Karpas-422 (cell line): Measurements from ENCODE around the gene PAPLN. TPM values are rescaled to one million over a fixed set of nuclear protein-coding genes. Genes with fewer than 3 reads are reported as not detected.

ENCODE experiments used
- DNase-seq: peaks from one replicate; pipeline ENCODE4 v3.0.0-alpha.2; 2015
- H2AFZ ChIP-seq: fragments of 200-600 bp; sonication (generic); 2 replicates; pipeline ENCODE4 v1.6.1; 2014; ENCODE audit warnings: antibody characterized with exemption, low read length, mixed read lengths
- H3K27ac ChIP-seq: fragments of 200-600 bp; sonication (generic); 2 replicates; pipeline ENCODE4 v1.5.1; 2014; ENCODE audit warnings: mild to moderate bottlenecking, low read length, moderate library complexity
- H3K27me3 ChIP-seq: fragments of 200-600 bp; sonication (generic); 2 replicates; pipeline ENCODE4 v1.6.1; 2014; ENCODE audit warnings: low read length, mixed read lengths
- H3K36me3 ChIP-seq: fragments of 200-600 bp; sonication (generic); 2 replicates; pipeline ENCODE4 v1.6.1; 2014; ENCODE audit warnings: low read length, mixed read lengths; ENCODE audit not compliant: insufficient read depth
- H3K4me1 ChIP-seq: fragments of 200-600 bp; sonication (generic); 2 replicates; pipeline ENCODE4 v1.6.1; 2014; ENCODE audit warnings: mild to moderate bottlenecking, low read length, mixed read lengths
- H3K4me2 ChIP-seq: fragments of 200-600 bp; sonication (generic); 2 replicates; pipeline ENCODE4 v1.6.1; 2014; ENCODE audit warnings: low read length, low read depth, mild to moderate bottlenecking; ENCODE audit not compliant: poor library complexity, severe bottlenecking
- H3K4me3 ChIP-seq: fragments of 200-600 bp; sonication (generic); 2 replicates; pipeline ENCODE4 v1.5.1; 2014; ENCODE audit warnings: mild to moderate bottlenecking, antibody characterized with exemption, low read length, mixed read lengths
- H3K79me2 ChIP-seq: fragments of 200-600 bp; sonication (generic); 2 replicates; pipeline ENCODE4 v1.6.1; 2014; ENCODE audit warnings: mild to moderate bottlenecking, low read length, mixed read lengths
- H3K9ac ChIP-seq: fragments of 200-600 bp; sonication (generic); 2 replicates; pipeline ENCODE4 v1.6.0; 2014; ENCODE audit warnings: low read length
- H3K9me2 ChIP-seq: fragments of 200-600 bp; sonication (generic), shearing (Covaris generic); replicated peaks from 2 replicates; pipeline ENCODE4 v1.6.0; 2014; ENCODE audit warnings: mild to moderate bottlenecking, low read length, moderate library complexity; ENCODE audit not compliant: insufficient read depth
- H3K9me3 ChIP-seq: fragments of 300-700, 200-600 bp; sonication (generic); 2 replicates; pipeline ENCODE4 v1.6.1; 2014; ENCODE audit warnings: low read length, mixed read lengths
- H4K20me1 ChIP-seq: fragments of 200-600 bp; sonication (generic); 2 replicates; pipeline ENCODE4 v1.6.1; 2014; ENCODE audit warnings: mild to moderate bottlenecking, antibody characterized with exemption, low read length, low read depth; ENCODE audit not compliant: insufficient read depth
- total RNA-seq: library from RNA; depleted of rRNA; stranded (reverse); fragments of >200 nt; shearing (Covaris generic); gene quantifications from 2 replicates; pipeline ENCODE4 v1.2.3, GENCODE V29; 2014; ENCODE audit warnings: low replicate concordance

Gene PAPLN
- total RNA-seq, 1 experiment from 2014 or later = 12.9 TPM

DNA sequence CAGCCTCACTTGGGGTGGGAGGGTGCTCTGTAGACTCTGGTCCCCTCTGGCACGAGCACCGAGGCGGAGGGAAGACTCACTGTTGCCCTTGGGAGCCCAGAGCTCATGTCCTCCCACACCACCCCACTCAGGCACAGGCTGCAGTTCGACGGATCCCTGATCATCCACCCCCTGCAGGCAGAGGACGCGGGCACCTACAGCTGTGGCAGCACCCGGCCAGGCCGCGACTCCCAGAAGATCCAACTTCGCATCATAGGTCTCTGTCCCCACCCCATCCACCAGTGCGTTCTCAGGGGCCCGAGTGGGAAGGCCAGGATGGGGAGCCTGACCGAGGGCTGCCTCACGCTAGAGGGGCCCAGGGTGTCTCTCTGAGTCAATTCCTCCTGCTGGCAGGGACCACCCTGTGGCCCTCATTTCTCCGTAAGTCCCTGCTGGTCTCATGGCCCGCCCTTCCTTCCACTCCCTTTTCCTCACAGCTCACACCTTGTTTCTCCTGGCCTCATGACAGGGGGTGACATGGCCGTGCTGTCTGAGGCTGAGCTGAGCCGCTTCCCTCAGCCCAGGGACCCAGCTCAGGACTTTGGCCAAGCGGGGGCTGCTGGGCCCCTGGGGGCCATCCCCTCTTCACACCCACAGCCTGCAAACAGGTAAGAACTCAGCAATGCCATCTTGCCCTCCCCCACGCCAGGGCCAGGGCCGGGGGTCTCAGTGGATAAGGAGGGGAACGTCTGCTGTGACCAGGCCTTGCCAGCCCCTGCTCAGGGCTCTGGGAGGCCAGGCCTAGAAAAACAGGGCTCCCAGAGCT lies 27.0 kb downstream of the PAPLN start:
- H3K4me3 ChIP-seq = no peak overlapping the region
- DNase-seq = no peak

DNA sequence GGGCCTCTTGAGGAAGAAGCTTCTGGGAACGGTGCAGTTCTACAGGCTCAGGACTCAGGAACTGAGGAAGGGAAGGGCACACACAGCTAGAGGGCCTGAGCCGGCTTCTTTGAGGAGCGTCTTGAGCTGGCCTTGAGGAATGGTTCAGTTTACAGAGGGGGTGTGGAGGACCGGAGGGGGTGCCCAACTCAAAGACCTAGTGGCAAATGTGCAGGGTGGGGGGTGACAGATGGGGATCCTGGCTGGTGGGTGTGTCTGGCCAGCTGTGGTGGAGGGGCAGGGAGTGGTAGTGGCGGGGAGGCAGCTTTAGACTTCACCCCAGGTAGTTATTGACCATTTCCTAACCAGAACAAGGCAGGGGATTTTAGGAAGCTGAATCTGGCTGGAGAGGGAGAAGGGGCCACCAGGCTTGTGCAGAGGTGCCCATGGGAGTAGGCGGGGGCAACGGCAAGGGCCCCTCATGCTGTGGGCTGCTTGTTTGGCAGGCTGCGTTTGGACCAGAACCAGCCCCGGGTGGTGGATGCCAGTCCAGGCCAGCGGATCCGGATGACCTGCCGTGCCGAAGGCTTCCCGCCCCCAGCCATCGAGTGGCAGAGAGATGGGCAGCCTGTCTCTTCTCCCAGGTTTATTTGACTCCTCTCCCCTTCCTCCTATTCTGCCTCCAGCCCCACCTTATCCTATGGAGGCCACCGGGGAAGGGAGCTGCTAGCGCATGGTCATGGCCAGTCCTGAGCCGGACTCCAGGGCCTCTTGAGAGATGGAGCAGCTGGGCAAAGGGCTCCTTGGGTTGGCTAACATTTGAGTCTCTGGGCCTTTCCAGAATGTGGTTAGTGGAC lies 27.8 kb downstream of the PAPLN start:
- Histone ChIP-seq H3K79me2 (no peaks in the 10 kb centered on the region), H3K9me3 (no peaks in the 10 kb centered on the region), H3K4me2 (no peak overlapping the region), H3K36me3 (no peaks in the 10 kb centered on the region), H3K4me1 (peaks cover 9% of the 10 kb centered on the region), H3K27me3 (no peaks in the 10 kb centered on the region), H2AFZ (no peak overlapping the region), H3K27ac (no peak overlapping the region), H4K20me1 (0 out of 2 replicates have a peak, but pooled peaks cover 10% of the 10 kb centered on the region), H3K4me3 (no peak overlapping the region), H3K9ac (no peak overlapping the region), H3K9me2 (no peaks in the 10 kb centered on the region)
- no peak for DNase-seq

More for the DNA sequence above, 27.0 kb downstream of the PAPLN start:
- Histone ChIP-seq H3K9me2 (no peaks in the 10 kb centered on the region), H3K9me3 (no peaks in the 10 kb centered on the region), H3K4me2 (no peak overlapping the region), H3K27ac (no peak overlapping the region), H3K4me1 (peaks cover under 1% of the 10 kb centered on the region), H3K79me2 (no peaks in the 10 kb centered on the region), H3K36me3 (no peaks in the 10 kb centered on the region; the same call in 1 of the 2 replicates), H3K27me3 (no peaks in the 10 kb centered on the region), H2AFZ (no peak overlapping the region), H3K9ac (no peak overlapping the region), H4K20me1 (peaks cover 14% of the 10 kb centered on the region)

DNA sequence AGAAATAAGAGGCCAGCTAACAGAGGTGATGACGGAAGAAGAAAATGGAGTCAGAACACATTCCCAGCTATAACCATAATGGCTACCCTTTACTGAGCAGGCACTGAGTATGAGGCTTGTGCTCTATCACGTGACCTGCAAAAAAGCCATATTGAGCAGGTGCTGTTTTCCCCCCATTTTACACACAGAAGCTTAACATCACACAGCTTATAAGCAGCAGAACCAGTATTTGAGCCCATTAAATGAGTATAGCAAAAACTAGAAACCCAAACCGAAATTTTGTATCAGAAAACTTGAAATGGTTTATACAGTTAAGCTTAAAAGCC lies 28.4 kb downstream of the PAPLN start:
- H3K79me2 ChIP-seq = no peaks in the 10 kb centered on the region
- no peak overlapping the region for H3K4me2 ChIP-seq
- no peaks in the 10 kb centered on the region for H3K27me3 ChIP-seq
- H3K9ac ChIP-seq = no peak overlapping the region
- peaks cover 15% of the 10 kb centered on the region for H3K4me1 ChIP-seq
- H3K36me3 ChIP-seq = no peaks in the 10 kb centered on the region; the same call in 1 of the 2 replicates
- no peak overlapping the region for H3K4me3 ChIP-seq
- no peak overlapping the region for H2AFZ ChIP-seq
- H3K9me3 ChIP-seq = no peaks in the 10 kb centered on the region
- no peak for DNase-seq
- 0 out of 2 replicates have a peak, but pooled peaks cover 4% of the 10 kb centered on the region for H4K20me1 ChIP-seq
- H3K27ac ChIP-seq = no peak overlapping the region
- no peaks in the 10 kb centered on the region for H3K9me2 ChIP-seq

DNA sequence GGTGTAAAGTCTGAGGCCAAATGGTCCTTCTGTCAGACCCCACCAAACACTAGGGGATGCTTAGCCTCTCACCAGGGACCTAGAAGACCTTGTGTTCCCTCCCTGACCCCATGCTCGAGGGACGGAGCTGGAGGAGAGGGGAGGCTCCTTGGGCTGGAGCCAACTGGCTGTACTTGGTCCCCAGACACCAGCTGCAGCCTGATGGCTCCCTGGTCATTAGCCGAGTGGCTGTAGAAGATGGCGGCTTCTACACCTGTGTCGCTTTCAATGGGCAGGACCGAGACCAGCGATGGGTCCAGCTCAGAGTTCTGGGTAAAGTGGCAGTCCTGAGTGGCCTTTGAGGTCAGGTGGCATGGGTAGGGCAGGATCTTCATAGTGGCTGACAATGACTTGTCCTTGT lies 29.0 kb downstream of the PAPLN start:
- H3K4me3 ChIP-seq = no peak overlapping the region
- no peak for DNase-seq
- H3K9me2 ChIP-seq = no peaks in the 10 kb centered on the region
- H3K27me3 ChIP-seq = no peaks in the 10 kb centered on the region
- no peaks in the 10 kb centered on the region for H3K79me2 ChIP-seq
- peaks cover 18% of the 10 kb centered on the region for H3K4me1 ChIP-seq
- no peaks in the 10 kb centered on the region; the same call in 1 of the 2 replicates for H3K36me3 ChIP-seq
- H3K4me2 ChIP-seq = no peak overlapping the region
- no peak overlapping the region for H2AFZ ChIP-seq
- no peaks in the 10 kb centered on the region for H3K9me3 ChIP-seq
- no peak overlapping the region for H3K27ac ChIP-seq
- H4K20me1 ChIP-seq = 0 out of 2 replicates have a peak, but pooled peaks cover 4% of the 10 kb centered on the region
- no peak overlapping the region for H3K9ac ChIP-seq

DNA sequence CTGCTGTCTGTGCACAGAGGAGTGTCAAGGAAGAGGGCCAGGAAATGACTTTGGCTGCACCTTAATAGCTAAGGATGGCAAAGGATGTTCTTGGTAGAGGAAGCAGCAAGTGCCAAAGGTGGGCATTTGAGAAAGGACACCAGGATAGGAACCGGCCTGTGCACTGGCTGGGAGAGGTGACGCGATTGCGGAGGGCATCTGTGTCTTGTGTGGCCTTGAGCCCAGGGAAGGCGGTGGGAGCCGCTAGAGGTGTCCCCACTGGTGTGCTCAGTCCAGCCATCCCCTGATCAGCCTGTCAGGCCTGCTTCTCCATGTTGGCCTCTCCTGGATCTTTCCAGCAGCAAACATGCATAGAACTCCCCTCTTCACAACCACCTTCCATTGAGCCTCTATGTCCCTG lies 30.2 kb downstream of the PAPLN start:
- no peak overlapping the region for H3K4me3 ChIP-seq
- H3K9me3 ChIP-seq = no peaks in the 10 kb centered on the region
- 0 out of 2 replicates have a peak, but pooled peaks cover 4% of the 10 kb centered on the region for H4K20me1 ChIP-seq
- peaks cover 6% of the 10 kb centered on the region for H3K36me3 ChIP-seq
- no peaks in the 10 kb centered on the region for H3K79me2 ChIP-seq
- H3K9ac ChIP-seq = no peak overlapping the region
- H3K4me1 ChIP-seq = peaks cover 18% of the 10 kb centered on the region
- H3K9me2 ChIP-seq = no peaks in the 10 kb centered on the region
- H2AFZ ChIP-seq = no peak overlapping the region
- no peak overlapping the region for H3K27ac ChIP-seq
- H3K4me2 ChIP-seq = no peak overlapping the region
- no peaks in the 10 kb centered on the region for H3K27me3 ChIP-seq
- no peak for DNase-seq

DNA sequence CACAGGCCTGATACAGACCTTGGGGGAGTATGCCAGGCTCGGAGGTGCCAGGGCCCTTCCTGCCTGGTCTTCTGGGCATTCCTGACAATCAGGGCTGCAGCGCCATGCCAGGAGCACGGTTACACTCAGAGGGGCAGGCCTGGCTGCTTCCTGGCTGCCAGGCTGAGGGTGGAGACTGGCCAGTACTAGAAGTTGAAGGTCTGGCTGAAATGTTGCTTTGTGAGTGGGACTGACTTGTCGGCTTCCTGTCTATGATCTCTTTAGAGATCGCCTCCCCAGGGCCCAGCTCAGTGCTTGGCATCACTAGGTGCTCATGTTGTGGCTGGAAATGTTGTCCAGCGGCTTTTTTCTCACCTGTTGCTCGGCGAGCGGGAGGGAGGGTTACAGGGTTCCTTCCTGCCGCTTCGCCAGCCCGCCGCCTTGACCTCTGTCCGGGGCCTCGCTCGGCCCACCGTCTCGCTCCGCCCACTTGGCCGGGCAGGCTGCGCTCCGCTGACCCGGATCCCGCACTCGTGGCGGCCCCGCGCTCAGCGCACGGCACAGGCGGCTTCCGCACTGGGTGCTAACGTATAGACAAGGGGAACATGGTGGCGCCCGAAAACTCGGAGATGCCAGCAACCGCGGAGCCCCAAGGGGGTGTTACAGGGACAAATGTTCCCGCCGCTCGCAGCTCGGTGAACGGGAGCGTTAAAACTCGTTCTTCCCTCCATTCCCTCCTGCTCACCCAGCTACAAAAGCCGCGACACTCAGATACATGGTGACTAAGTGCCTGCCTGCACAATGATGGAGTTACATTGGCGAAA lies 32.6 kb downstream of the PAPLN start:
- peak overlapping the region; percentile 52 for H3K9ac ChIP-seq
- H3K27ac ChIP-seq = no peak overlapping the region
- H3K4me2 ChIP-seq = peak overlapping the region; percentile 74
- H3K9me3 ChIP-seq = no peaks in the 10 kb centered on the region
- no peaks in the 10 kb centered on the region for H3K79me2 ChIP-seq
- peak overlapping the region; percentile 58 for H3K4me3 ChIP-seq
- H4K20me1 ChIP-seq = 0 out of 2 replicates have a peak, but pooled peaks cover 4% of the 10 kb centered on the region
- H2AFZ ChIP-seq = peak overlapping the region; percentile 30
- H3K9me2 ChIP-seq = no peaks in the 10 kb centered on the region
- DNase-seq = peak; percentile 76
- no peaks in the 10 kb centered on the region for H3K27me3 ChIP-seq
- peaks cover 35% of the 10 kb centered on the region for H3K4me1 ChIP-seq
- peaks cover 6% of the 10 kb centered on the region for H3K36me3 ChIP-seq

DNA sequence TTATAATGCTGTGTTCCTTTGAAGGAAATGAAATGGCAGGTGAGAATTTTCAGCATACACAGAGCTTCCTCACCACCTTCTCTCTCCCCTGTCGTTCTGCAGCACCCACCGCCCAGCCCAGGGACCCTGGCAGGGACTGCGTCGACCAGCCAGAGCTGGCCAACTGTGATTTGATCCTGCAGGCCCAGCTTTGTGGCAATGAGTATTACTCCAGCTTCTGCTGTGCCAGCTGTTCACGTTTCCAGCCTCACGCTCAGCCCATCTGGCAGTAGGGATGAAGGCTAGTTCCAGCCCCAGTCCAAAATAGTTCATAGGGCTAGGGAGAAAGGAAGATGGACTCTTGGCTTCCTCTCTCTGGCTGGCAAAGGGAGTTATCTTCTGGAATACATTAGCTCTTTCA lies 35.1 kb downstream of the PAPLN start:
- H2AFZ ChIP-seq = no peak overlapping the region
- no peak overlapping the region for H3K4me2 ChIP-seq
- H3K9me2 ChIP-seq = no peaks in the 10 kb centered on the region
- no peak for DNase-seq
- no peak overlapping the region for H3K9ac ChIP-seq
- no peaks in the 10 kb centered on the region for H3K9me3 ChIP-seq
- no peak overlapping the region for H3K27ac ChIP-seq
- H3K36me3 ChIP-seq = peaks cover 9% of the 10 kb centered on the region
- 0 out of 2 replicates have a peak, but pooled peaks cover 4% of the 10 kb centered on the region for H4K20me1 ChIP-seq
- H3K4me3 ChIP-seq = no peak overlapping the region
- no peaks in the 10 kb centered on the region for H3K79me2 ChIP-seq
- H3K27me3 ChIP-seq = no peaks in the 10 kb centered on the region
- H3K4me1 ChIP-seq = peaks cover 48% of the 10 kb centered on the region
